HG03139 (cell line): ENCODE data around the gene FCHSD1.

Experiments
- ATAC-seq: cut with Tn5 transposase; IDR thresholded peaks from one replicate; pipeline ENCODE4 v1.9.1; 2021; ENCODE audit not compliant: unreplicated experiment

The FCHSD1 gene

GRCh38 chr5:141641634-141642267 is 9.5 kb downstream of the FCHSD1 start:
- ATAC-seq = no peak

GRCh38 chr5:141640698-141641097 is 10.5 kb downstream of the FCHSD1 start:
- no peak for ATAC-seq

GRCh38 chr5:141640051-141640415 is 11.2 kb downstream of the FCHSD1 start:
- no peak for ATAC-seq

- no peak for ATAC-seq
Observed at GRCh38 chr5:141639357-141640050, 11.7 kb downstream of the FCHSD1 start.

- ATAC-seq = no peak
Observed at GRCh38 chr5:141638771-141639170, 12.4 kb downstream of the FCHSD1 start.

GRCh38 chr5:141637767-141638419 is 13.3 kb downstream of the FCHSD1 start:
- ATAC-seq = peak; percentile 35

GRCh38 chr5:141637123-141637766 is 14.0 kb downstream of the FCHSD1 start:
- peak; percentile 17 for ATAC-seq

GRCh38 chr5:141636413-141637122 is 14.7 kb downstream of the FCHSD1 start, which contains the start of the genes HDAC3 and RELL2:
TSS of gene HDAC3 (minus strand) at chr5:141636849. CDS start at chr5:141636790, 59 bp downstream.
TSS of gene RELL2 (plus strand) at chr5:141636997. CDS start at chr5:141638226, 1,229 bp downstream.
- peak; percentile 60 for ATAC-seq

- ATAC-seq = no peak
Observed at GRCh38 chr5:141636106-141636412, 15.2 kb downstream of the FCHSD1 start.

GRCh38 chr5:141635646-141636045 is 15.6 kb downstream of the FCHSD1 start:
- no peak for ATAC-seq

GRCh38 chr5:141634720-141635119 is 16.5 kb downstream of the FCHSD1 start:
- no peak for ATAC-seq

- ATAC-seq = peak; percentile 49
Observed at GRCh38 chr5:141633871-141634561, 17.2 kb downstream of the FCHSD1 start.

GRCh38 chr5:141632650-141633049 is 18.6 kb downstream of the FCHSD1 start:
- ATAC-seq = no peak

- ATAC-seq = no peak
Observed at GRCh38 chr5:141630570-141631140, 20.6 kb downstream of the FCHSD1 start.

GRCh38 chr5:141628175-141628788 is 22.9 kb downstream of the FCHSD1 start:
- no peak for ATAC-seq

- no peak for ATAC-seq
Observed at GRCh38 chr5:141623611-141624010, 27.6 kb downstream of the FCHSD1 start.

- peak; percentile 38 for ATAC-seq
Observed at GRCh38 chr5:141623186-141623585, 28.0 kb downstream of the FCHSD1 start.

GRCh38 chr5:141618804-141619554 is 32.2 kb downstream of the FCHSD1 start, which contains the start of gene DIAPH1:
TSS of gene DIAPH1 (minus strand) at chr5:141619000. CDS start at chr5:141618914, 86 bp downstream.
- ATAC-seq = peak; percentile 83
